Hematopoietic multipotent progenitor cell treated with erythropoietin and hydrocortisone succinate and interleukin-3 and kit ligand, for 6 days (in vitro differentiated cells): Measurements from ENCODE around the gene C1orf50.
A peak's percentile ranks its signal among the peaks of the same experiment; 100 is the strongest.
"Not testable (repeated sequence)": the region's sequence is repeated elsewhere in the genome, so short reads cannot be mapped to it uniquely, and the experiment has no call there.

ENCODE experiments used
- DNase-seq: peaks from one replicate; pipeline ENCODE4 v3.0.0-alpha.2; 2015

The C1orf50 gene

GRCh38 chr1:42807056-42807668 lies 40.1 kb downstream of the C1orf50 start:
- no peak for DNase-seq

- not testable (repeated sequence) for DNase-seq
These were observed 47.8 kb downstream of the C1orf50 start for GRCh38 chr1:42814815-42815214.

GRCh38 chr1:42815941-42816584 lies 49.0 kb downstream of the C1orf50 start:
- DNase-seq: peak; percentile 57

GRCh38 chr1:42816585-42817439 lies 49.8 kb downstream of the C1orf50 start, which contains the start of the genes ERMAP and SVBP:
Gene ERMAP (plus strand): TSS chr1:42817122. CDS start chr1:42830449, 13,327 bp downstream.
Gene SVBP (minus strand): TSS chr1:42817397. CDS start chr1:42816544, 853 bp downstream.
- DNase-seq: peak; percentile 93

- DNase-seq: no peak
These were observed 50.4 kb downstream of the C1orf50 start for GRCh38 chr1:42817440-42817767.

GRCh38 chr1:42817976-42818375 lies 50.9 kb downstream of the C1orf50 start:
- DNase-seq: no peak

- DNase-seq: no peak
These were observed 53.8 kb downstream of the C1orf50 start for GRCh38 chr1:42820813-42821212.

- no peak for DNase-seq
These were observed 54.6 kb downstream of the C1orf50 start for GRCh38 chr1:42821690-42822089.

GRCh38 chr1:42822800-42823392 lies 55.8 kb downstream of the C1orf50 start:
- peak; percentile 72 for DNase-seq

GRCh38 chr1:42824481-42825035 lies 57.5 kb downstream of the C1orf50 start:
- DNase-seq: no peak

GRCh38 chr1:42825036-42825851 lies 58.2 kb downstream of the C1orf50 start:
- DNase-seq: peak; percentile 94
